OCI-LY3 (cell line): ENCODE measurements around the gene OPHN1.

ENCODE experiments used
- H2AFZ ChIP-seq: fragments of 200-600, 300-600 bp; shearing (Covaris generic); 2 replicates; pipeline ENCODE4 v1.6.0; 2014; ENCODE audit warnings: antibody characterized with exemption, low read depth, low read length
- H3K27ac ChIP-seq: fragments of 200-600, 300-600 bp; sonication (generic); 2 replicates; pipeline ENCODE4 v1.5.1; 2014; ENCODE audit warnings: mild to moderate bottlenecking, low read length, moderate library complexity, mixed read lengths
- H3K27me3 ChIP-seq: fragments of 200-600, 300-600 bp; sonication (generic); 2 replicates; pipeline ENCODE4 v1.6.1; 2014; ENCODE audit warnings: low read depth, low read length, mixed read lengths
- H3K36me3 ChIP-seq: fragments of 200-600, 300-600 bp; sonication (generic); replicated peaks from 2 replicates; pipeline ENCODE3; 2014; ENCODE audit warnings: low read depth, low read length, mixed read lengths
- H3K4me1 ChIP-seq: fragments of 300-600, 200-600 bp; sonication (generic); 2 replicates; pipeline ENCODE4 v1.6.1; 2014; ENCODE audit warnings: low read length, mixed read lengths
- H3K4me2 ChIP-seq: fragments of 200-600, 300-600 bp; sonication (generic); 2 replicates; pipeline ENCODE4 v1.6.1; 2014; ENCODE audit warnings: low read length, mixed read lengths
- H3K4me3 ChIP-seq: fragments of 300-600, 200-600 bp; sonication (generic); 2 replicates; pipeline ENCODE4 v1.5.1; 2014; ENCODE audit warnings: antibody characterized with exemption, mild to moderate bottlenecking, low read length, moderate library complexity
- H3K79me2 ChIP-seq: fragments of 300-600, 200-600 bp; shearing (Covaris generic); 2 replicates; pipeline ENCODE4 v1.6.1; 2014; ENCODE audit warnings: mild to moderate bottlenecking, low read length, mixed read lengths
- H3K9ac ChIP-seq: fragments of 300-600, 200-600 bp; shearing (Covaris generic); 2 replicates; pipeline ENCODE4 v1.6.0; 2014; ENCODE audit warnings: mild to moderate bottlenecking, low read length, moderate library complexity
- H3K9me3 ChIP-seq: fragments of 200-600, 300-600 bp; shearing (Covaris generic); 2 replicates; pipeline ENCODE4 v1.6.1; 2014; ENCODE audit warnings: low read length, mixed read lengths; ENCODE audit not compliant: insufficient read depth
- H4K20me1 ChIP-seq: fragments of 200-600, 300-600 bp; sonication (generic); 2 replicates; pipeline ENCODE4 v1.6.1; 2016; ENCODE audit warnings: low read length, mixed read lengths; ENCODE audit not compliant: insufficient read depth
- EZH2phosphoT487 ChIP-seq: fragments of 200-600 bp; shearing (Covaris generic); IDR thresholded peaks from 2 replicates; pipeline ENCODE4 v1.6.1; 2018; ENCODE audit warnings: antibody characterized with exemption, mixed run types, low read depth
- TF ChIP-seq, protein P1 (sequence below): fragments of 200-600, 300-600 bp; sonication (generic); IDR thresholded peaks from 2 replicates; pipeline ENCODE4 v1.5.1; 2014; ENCODE audit warnings: antibody characterized with exemption, low read length, low read depth

OPHN1 gene

DNA sequence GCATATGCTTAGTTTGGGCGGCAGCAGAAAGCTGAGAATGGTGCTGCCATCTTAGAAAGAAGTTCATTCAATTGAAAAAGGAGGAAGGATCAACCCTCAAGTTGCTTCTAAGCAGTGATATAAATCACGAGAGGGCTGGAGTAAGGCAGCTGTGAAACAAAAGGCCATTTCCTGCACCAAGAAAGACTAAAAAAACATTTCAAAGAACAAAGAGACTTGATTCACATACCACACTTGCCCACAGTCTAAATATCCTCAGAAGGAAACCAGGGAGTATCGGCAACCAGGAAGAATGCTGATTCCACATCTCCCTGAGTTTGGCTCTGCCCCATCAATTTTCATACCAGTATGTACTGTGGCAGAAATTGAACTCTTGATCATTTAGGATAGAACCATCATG is 240.1 kb downstream of the OPHN1 start:
- no peak overlapping the region for H3K4me2 ChIP-seq
- no peaks in the 10 kb centered on the region for H3K79me2 ChIP-seq
- no peaks in the 10 kb centered on the region for H3K4me1 ChIP-seq
- H3K27ac ChIP-seq, result no peak overlapping the region
- no peak overlapping the region for H3K9ac ChIP-seq
- H2AFZ ChIP-seq, result no peak overlapping the region
- no peaks in the 10 kb centered on the region for H4K20me1 ChIP-seq
- no peak overlapping the region for H3K4me3 ChIP-seq
- H3K36me3 ChIP-seq, result no peaks in the 10 kb centered on the region
- H3K27me3 ChIP-seq, result no peaks in the 10 kb centered on the region; the same call in 1 of the 2 replicates
- TF ChIP-seq, protein P1, sequence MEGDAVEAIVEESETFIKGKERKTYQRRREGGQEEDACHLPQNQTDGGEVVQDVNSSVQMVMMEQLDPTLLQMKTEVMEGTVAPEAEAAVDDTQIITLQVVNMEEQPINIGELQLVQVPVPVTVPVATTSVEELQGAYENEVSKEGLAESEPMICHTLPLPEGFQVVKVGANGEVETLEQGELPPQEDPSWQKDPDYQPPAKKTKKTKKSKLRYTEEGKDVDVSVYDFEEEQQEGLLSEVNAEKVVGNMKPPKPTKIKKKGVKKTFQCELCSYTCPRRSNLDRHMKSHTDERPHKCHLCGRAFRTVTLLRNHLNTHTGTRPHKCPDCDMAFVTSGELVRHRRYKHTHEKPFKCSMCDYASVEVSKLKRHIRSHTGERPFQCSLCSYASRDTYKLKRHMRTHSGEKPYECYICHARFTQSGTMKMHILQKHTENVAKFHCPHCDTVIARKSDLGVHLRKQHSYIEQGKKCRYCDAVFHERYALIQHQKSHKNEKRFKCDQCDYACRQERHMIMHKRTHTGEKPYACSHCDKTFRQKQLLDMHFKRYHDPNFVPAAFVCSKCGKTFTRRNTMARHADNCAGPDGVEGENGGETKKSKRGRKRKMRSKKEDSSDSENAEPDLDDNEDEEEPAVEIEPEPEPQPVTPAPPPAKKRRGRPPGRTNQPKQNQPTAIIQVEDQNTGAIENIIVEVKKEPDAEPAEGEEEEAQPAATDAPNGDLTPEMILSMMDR, result no peak
- no peak for TF ChIP-seq EZH2phosphoT487
- no peaks in the 10 kb centered on the region for H3K9me3 ChIP-seq

DNA sequence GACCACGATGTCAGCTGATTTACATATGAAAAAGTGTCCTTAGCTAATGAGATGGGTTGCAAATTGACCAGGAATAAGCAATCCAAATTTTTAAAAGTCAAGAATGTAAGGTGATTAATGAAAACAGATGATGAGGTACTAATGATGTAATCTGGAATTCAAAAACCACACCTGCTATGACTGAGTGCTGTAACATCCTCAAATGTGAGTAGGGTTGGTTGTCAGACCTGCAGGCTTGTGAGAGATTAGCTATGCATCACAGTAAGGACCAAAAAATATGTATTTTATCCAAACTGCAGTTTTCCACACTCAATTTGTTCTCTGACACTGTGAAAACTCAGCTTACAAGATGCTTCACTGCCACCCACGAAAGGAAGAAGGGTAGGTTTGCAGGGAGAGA is 242.5 kb downstream of the OPHN1 start:
- Histone ChIP-seq H3K4me2 (no peak overlapping the region), H3K36me3 (no peaks in the 10 kb centered on the region), H3K9me3 (no peaks in the 10 kb centered on the region), H3K4me3 (no peak overlapping the region), H3K79me2 (no peaks in the 10 kb centered on the region), H3K27ac (no peak overlapping the region), H4K20me1 (no peaks in the 10 kb centered on the region), H3K9ac (no peak overlapping the region), H3K27me3 (no peaks in the 10 kb centered on the region; the same call in 1 of the 2 replicates), H3K4me1 (no peaks in the 10 kb centered on the region), H2AFZ (no peak overlapping the region)
- no peak for TF ChIP-seq EZH2phosphoT487
- TF ChIP-seq, protein P1, result no peak

DNA sequence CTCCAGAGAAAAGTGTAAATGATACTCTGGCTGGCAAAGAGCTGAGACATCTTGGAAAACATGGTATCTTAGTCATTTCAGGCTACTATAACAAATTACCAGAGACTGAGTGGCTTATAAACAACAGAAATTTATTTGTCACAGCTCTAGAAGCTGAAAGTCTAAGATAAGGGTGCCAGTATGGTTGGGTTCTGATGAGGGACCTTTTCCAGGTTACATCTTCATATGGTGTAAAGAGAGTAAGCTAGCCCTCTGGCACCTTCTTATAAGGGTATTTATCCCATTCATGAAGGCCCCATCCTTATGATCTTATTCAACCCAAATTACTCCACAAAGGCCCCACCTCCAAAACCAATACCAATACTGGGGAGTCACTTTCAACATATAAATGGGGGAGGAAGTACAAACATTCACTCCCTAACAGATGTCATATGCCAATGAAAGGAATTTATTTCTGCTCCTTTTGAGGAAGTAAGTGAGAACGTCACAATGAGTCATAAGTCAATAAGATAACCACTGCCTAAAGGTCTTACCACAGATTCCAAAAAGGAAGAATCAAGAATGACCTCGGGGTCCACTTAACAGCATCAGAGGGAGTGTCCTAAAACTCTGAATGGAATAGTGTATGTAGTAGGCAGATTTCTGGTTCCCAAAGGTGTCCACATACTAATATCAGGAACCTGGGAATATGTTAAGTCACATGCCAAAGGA is 246.6 kb downstream of the OPHN1 start:
- Histone ChIP-seq H3K79me2 (no peaks in the 10 kb centered on the region), H3K4me3 (no peak overlapping the region), H4K20me1 (no peaks in the 10 kb centered on the region), H3K4me2 (no peak overlapping the region), H3K27me3 (no peaks in the 10 kb centered on the region; the same call in 1 of the 2 replicates), H3K9ac (no peak overlapping the region), H3K36me3 (no peaks in the 10 kb centered on the region), H3K27ac (no peak overlapping the region), H3K4me1 (peaks cover 5% of the 10 kb centered on the region; the same call in 1 of the 2 replicates), H3K9me3 (no peaks in the 10 kb centered on the region), H2AFZ (no peak overlapping the region)
- TF ChIP-seq, protein P1, result no peak
- no peak for TF ChIP-seq EZH2phosphoT487

DNA sequence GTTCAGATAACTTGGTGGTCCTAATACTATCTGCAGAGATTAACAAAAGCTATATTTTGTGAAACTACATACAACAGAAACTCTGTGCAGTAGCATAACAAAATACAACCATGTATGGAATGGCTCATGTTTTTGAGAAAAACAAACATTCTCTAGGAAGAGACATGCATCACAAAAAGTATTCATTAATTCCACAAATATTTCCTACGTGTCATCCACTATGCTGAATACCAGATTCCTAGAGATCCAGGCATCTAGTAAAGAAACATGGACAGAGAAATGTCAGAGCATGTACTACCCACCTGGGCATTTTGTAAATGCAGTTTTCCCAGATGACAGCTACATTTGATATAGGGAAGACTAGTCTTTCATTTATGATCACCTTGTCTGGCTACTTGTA is 248.1 kb downstream of the OPHN1 start:
- Histone ChIP-seq H2AFZ (no peak overlapping the region), H3K9me3 (no peaks in the 10 kb centered on the region), H3K36me3 (no peaks in the 10 kb centered on the region), H3K27me3 (no peaks in the 10 kb centered on the region), H4K20me1 (no peaks in the 10 kb centered on the region), H3K27ac (no peak overlapping the region), H3K79me2 (no peaks in the 10 kb centered on the region), H3K9ac (no peak overlapping the region), H3K4me2 (no peak overlapping the region), H3K4me3 (no peak overlapping the region), H3K4me1 (peaks cover 5% of the 10 kb centered on the region; the same call in 1 of the 2 replicates)
- no peak for TF ChIP-seq EZH2phosphoT487
- TF ChIP-seq, protein P1, result no peak
